Right cardiac atrium (tissue), 5 donors: ENCODE results near the gene FAM237B. TPM values are rescaled to one million over a fixed set of nuclear protein-coding genes. Genes with fewer than 3 reads are reported as not detected.
"Not testable (repeated sequence)": the region's sequence is repeated elsewhere in the genome, so short reads cannot be mapped to it uniquely, and the experiment has no call there.

Experiments
- ATAC-seq, 2 donors: fragments of 200-7000 bp; cut with Tn5 transposase; one replicate each; pipeline versions ENCODE4 v1.8.0 to v1.9.1; 2020; ENCODE audit warnings: moderate library complexity in 2 of 2, mild to moderate bottlenecking in 1 of 2
- DNase-seq, 3 donors: peaks; one replicate each; pipeline ENCODE4 v3.0.0-alpha.2; 2020
- H3K27ac ChIP-seq: one replicate; pipeline ENCODE4 v1.5.1; 2013; ENCODE audit warnings: mild to moderate bottlenecking, low read length, control low read depth, moderate library complexity
- H3K27me3 ChIP-seq: one replicate; pipeline ENCODE4 v1.6.1; 2013; ENCODE audit not compliant: control insufficient read depth, insufficient read depth
- H3K4me1 ChIP-seq: one replicate; pipeline ENCODE4 v1.6.1; 2013; ENCODE audit warnings: low read length; ENCODE audit not compliant: control insufficient read depth, insufficient read depth
- H3K4me3 ChIP-seq: one replicate; pipeline ENCODE4 v1.5.1; 2013; ENCODE audit warnings: low read length, control low read depth
- H3K9me3 ChIP-seq: one replicate; pipeline ENCODE4 v1.6.1; 2013; ENCODE audit warnings: low read length; ENCODE audit not compliant: control insufficient read depth
- WGBS: extraction: QIAGEN DNeasy Blood & Tissue Kit; methylation state at CpG from one replicate; pipeline ENCODE4 v1.1.7; 2013; 5-methylcytosine and 5-hydroxymethylcytosine counted together
- intact Hi-C, 4 donors: fragments of 100-400 bp; cut with DNase I; formaldehyde crosslinking; loops; one replicate each; pipeline versions ENCODE4 v1.11.0 to v1.14.0; 2022 to 2023
- long read RNA-seq, 4 donors: library from polyadenylated mRNA; unstranded; transcript quantifications; one replicate each; pipeline ENCODE4 v2.0.0, GENCODE V29; 2020 to 2021
- polyA plus RNA-seq: library from polyadenylated mRNA; stranded (reverse); fragments of 200-250 nt; gene quantifications from one replicate; pipeline ENCODE4 v1.2.3, GENCODE V29; 2013
- total RNA-seq, 4 donors: library from RNA; stranded (reverse); fragmentation: NEBNext Ultra II Directional; extraction: Animal tissue kit (Norgen Biotek cat#: 25700); gene quantifications; one replicate each; pipeline ENCODE4 v1.2.1, GENCODE V29; 2021
- donor health status: healthy with polysubstance abuse.
- donor health status: DM: no; HTN: yes; CAD: no.
- donor health status: DM: no; HTN: no; CAD: no.
- donor health status: DM: no; HTN: yes; CAD: no; lungs with severe emphysema.
- donor health status: DM: yes; HTN: yes; CAD: no.

FAM237B gene
- total RNA-seq (not detected), polyA plus RNA-seq (not detected)
- long read RNA-seq, donor 1, result 0 reads
- long read RNA-seq, donor 2, result 0 reads
- long read RNA-seq, donor 3, result 0 reads
- long read RNA-seq, donor 4, result 0 reads

GRCh38 chr7:90320801-90321494, at the start of gene FAM237B:
FAM237B (minus strand) TSS chr7:90321304; CDS start chr7:90319748, 1,556 bp downstream.
- no peaks in the 10 kb centered on the region for H3K27me3 ChIP-seq
- 2% methylated on average over 62 of the region's 62 CpGs for WGBS

GRCh38 chr7:90351987-90352386, 30.9 kb upstream of the FAM237B start:
- intact Hi-C loops, result no loop called here
- no peak for DNase-seq
- ATAC-seq, result no peak

More at GRCh38 chr7:90320801-90321494, at the start of gene FAM237B:
- ATAC-seq (peak; percentile 48 to 60), DNase-seq (peak in 1 of 3 donors; percentile 57)
- intact Hi-C loops, result no loop called here
- Histone ChIP-seq H3K4me1 (no peaks in the 10 kb centered on the region), H3K4me3 (no peak within 1 kb of the TSS), H3K27ac (no peak within 1 kb of the TSS), H3K9me3 (no peaks in the 10 kb centered on the region)

GRCh38 chr7:90350032-90350431, 28.9 kb upstream of the FAM237B start:
- DNase-seq, H3K27me3 ChIP-seq, H3K4me3 ChIP-seq, ATAC-seq, H3K4me1 ChIP-seq, H3K27ac ChIP-seq, intact Hi-C loops, H3K9me3 ChIP-seq: not testable (repeated sequence)
- WGBS, result 93% methylated on average over 3 of the region's 3 CpGs

More at GRCh38 chr7:90351987-90352386, 30.9 kb upstream of the FAM237B start:
- Histone ChIP-seq H3K4me3 (no peak overlapping the region), H3K27ac (no peak overlapping the region), H3K27me3 (no peaks in the 10 kb centered on the region), H3K9me3 (no peaks in the 10 kb centered on the region), H3K4me1 (no peaks in the 10 kb centered on the region)

- intact Hi-C loops, result loop anchor here in 1 of 4 donors (5.0 kb wide), 1 partner anchor 53 kb away; the partner anchor contains the start of gene CLDN12
These were observed 28.2 kb upstream of the FAM237B start for GRCh38 chr7:90349305-90349704.

GRCh38 chr7:90347759-90348158, 26.7 kb upstream of the FAM237B start:
- no peak overlapping the region for H3K4me3 ChIP-seq
- no peak overlapping the region for H3K27ac ChIP-seq
- ATAC-seq (no peak), DNase-seq (no peak)
- no peaks in the 10 kb centered on the region for H3K27me3 ChIP-seq
- 79% methylated on average over 4 of the region's 4 CpGs for WGBS
- no peaks in the 10 kb centered on the region for H3K9me3 ChIP-seq
- H3K4me1 ChIP-seq, result no peaks in the 10 kb centered on the region
- intact Hi-C loops, result loop anchor here in 1 of 4 donors (5.0 kb wide), 1 partner anchor 55 kb away; the partner anchor contains the start of gene CLDN12

More at GRCh38 chr7:90349305-90349704, 28.2 kb upstream of the FAM237B start:
- Histone ChIP-seq H3K27ac (no peak overlapping the region), H3K27me3 (no peaks in the 10 kb centered on the region), H3K4me3 (no peak overlapping the region), H3K9me3 (no peaks in the 10 kb centered on the region), H3K4me1 (no peaks in the 10 kb centered on the region)
- DNase-seq (no peak), ATAC-seq (no peak)
- 83% methylated on average over 4 of the region's 4 CpGs for WGBS

- Histone ChIP-seq H3K9me3 (no peaks in the 10 kb centered on the region), H3K27me3 (no peaks in the 10 kb centered on the region), H3K27ac (peak within 1 kb of the TSS; percentile 69), H3K4me3 (peak within 1 kb of the TSS; percentile 88), H3K4me1 (no peaks in the 10 kb centered on the region)
- DNase-seq, result peak; percentile 96 to 97 (median 97)
- intact Hi-C loops, result loop anchor here in 1 of 4 donors (5.0 kb wide), 1 partner anchor 56 kb away; the partner anchor contains the start of gene CLDN12
- peak; percentile 100 for ATAC-seq
- WGBS, result under 1% methylated on average over 37 of the region's 37 CpGs
These were observed 25.4 kb upstream of the FAM237B start, which contains the start of gene GTPBP10 for GRCh38 chr7:90346336-90347125. GTPBP10 (plus strand) TSS chr7:90346716; CDS start chr7:90346742, 26 bp downstream.

- peak; percentile 40 to 60 for ATAC-seq
These were observed 24.7 kb upstream of the FAM237B start for GRCh38 chr7:90345595-90346335.

GRCh38 chr7:90345016-90345415, 23.9 kb upstream of the FAM237B start:
- intact Hi-C loops, result loop anchor here in 1 of 4 donors (5.0 kb wide), 1 partner anchor 57 kb away; the partner anchor contains the start of gene CLDN12
- Histone ChIP-seq H3K4me1 (no peaks in the 10 kb centered on the region), H3K4me3 (peak overlapping the region; percentile 88), H3K9me3 (no peaks in the 10 kb centered on the region), H3K27ac (no peak overlapping the region), H3K27me3 (no peaks in the 10 kb centered on the region)
- DNase-seq (no peak), ATAC-seq (no peak)

More at GRCh38 chr7:90345595-90346335, 24.7 kb upstream of the FAM237B start:
- 6% methylated on average over 18 of the region's 18 CpGs for WGBS
- Histone ChIP-seq H3K4me1 (no peaks in the 10 kb centered on the region), H3K4me3 (peak overlapping the region; percentile 88), H3K9me3 (no peaks in the 10 kb centered on the region), H3K27ac (peak overlapping the region; percentile 28), H3K27me3 (no peaks in the 10 kb centered on the region)
- no peak for DNase-seq
- intact Hi-C loops, result loop anchor here in 1 of 4 donors (5.0 kb wide), 1 partner anchor 57 kb away; the partner anchor contains the start of gene CLDN12

- Histone ChIP-seq H3K4me1 (no peaks in the 10 kb centered on the region), H3K4me3 (no peak overlapping the region), H3K27me3 (no peaks in the 10 kb centered on the region), H3K9me3 (no peaks in the 10 kb centered on the region), H3K27ac (no peak overlapping the region)
- no peak for ATAC-seq
- DNase-seq, result no peak
- intact Hi-C loops, result no loop called here
These were observed 16.0 kb upstream of the FAM237B start for GRCh38 chr7:90337106-90337505.

- DNase-seq, ATAC-seq, H3K4me3 ChIP-seq, intact Hi-C loops, H3K4me1 ChIP-seq, H3K27ac ChIP-seq, H3K9me3 ChIP-seq, H3K27me3 ChIP-seq: not testable (repeated sequence)
- 93% methylated on average over 2 of the region's 2 CpGs for WGBS
These were observed 13.8 kb upstream of the FAM237B start for GRCh38 chr7:90334926-90335325.
